A549 (cell line): ENCODE measurements around the gene UGT1A9. TPM values are rescaled to one million over a fixed set of nuclear protein-coding genes. Genes with fewer than 3 reads are reported as not detected.

Source experiments
- ATAC-seq, 2 experiments: fragments of 200-7000 bp in 1 of 2; fragments of >200 bp in 1 of 2; cut with Nextera tagmentation in 1 of 2; cut with Tn5 transposase in 1 of 2; 3 replicates each; pipeline versions ENCODE4 v1.8.0 to v1.9.1; 2018 to 2020; ENCODE audit warnings: mild to moderate bottlenecking in 1 of 2, moderate library complexity in 1 of 2
- CTCF ChIA-PET: fragments of 300-600 bp; sonication (Branson Sonifier 250); formaldehyde crosslinking; extraction: SDS; loops from one replicate; lab custom pipeline; 2021; ENCODE audit warnings: antibody characterized with exemption, inconsistent platforms; lab: Yijun Ruan, JAX
- POLR2A ChIA-PET: fragments of 350-600 bp; formaldehyde crosslinking; extraction: SDS; loops from one replicate; lab custom pipeline; 2021; ENCODE audit warnings: antibody characterized with exemption, inconsistent platforms; lab: Yijun Ruan, JAX
- DNase-seq, 2 experiments: peaks; one replicate each; pipeline versions ENCODE4 v3.0.0 to v3.0.0-alpha.2; 2011 to 2016; ENCODE audit warnings: low read depth in 1 of 2, low spot score in 1 of 2
- FAIRE-seq: peaks from 2 replicates; lab custom pipeline; 2011; peaks lifted over from hg19 to GRCh38; lab: Jason Lieb, UNC
- H3K27ac ChIP-seq, 2 experiments: fragments of >200 bp; sonication (Bioruptor Twin); formaldehyde crosslinking; 3 replicates each; pipeline ENCODE4 v1.5.1; 2016 to 2017
- H3K4me1 ChIP-seq: fragments of >200 bp; sonication (Bioruptor Twin); formaldehyde crosslinking; 3 replicates; pipeline ENCODE4 v1.6.1; 2016
- H3K4me2 ChIP-seq: fragments of >200 bp; sonication (Bioruptor Twin); formaldehyde crosslinking; 3 replicates; pipeline ENCODE4 v1.6.1; 2016
- H3K4me3 ChIP-seq: fragments of >200 bp; sonication (Bioruptor Twin); formaldehyde crosslinking; 3 replicates; pipeline ENCODE4 v1.5.1; 2016
- H3K9me3 ChIP-seq: fragments of >200 bp; sonication (Bioruptor Twin); formaldehyde crosslinking; 3 replicates; pipeline ENCODE4 v1.6.1; 2016
- CHD4 ChIP-seq: fragments of 200-600 bp; sonication (generic); IDR thresholded peaks from 2 replicates; pipeline ENCODE4 v1.6.1; 2016; ENCODE audit warnings: antibody characterized with exemption, mild to moderate bottlenecking, borderline replicate concordance
- EHMT2 ChIP-seq: fragments of 200-600 bp; sonication (generic); IDR thresholded peaks from 2 replicates; pipeline ENCODE4 v1.6.1; 2016; ENCODE audit warnings: antibody characterized with exemption, low read depth, mild to moderate bottlenecking, moderate library complexity
- ESRRA ChIP-seq: fragments of 150-350 bp; IDR thresholded peaks from 2 replicates; pipeline ENCODE4 v1.6.1; 2014; ENCODE audit warnings: mild to moderate bottlenecking, low read length, borderline replicate concordance
- FOSB ChIP-seq: fragments of 250-450 bp; sonication (Bioruptor Pico); IDR thresholded peaks from 2 replicates; pipeline ENCODE4 v1.5.0; 2020; ENCODE audit warnings: mild to moderate bottlenecking, moderate library complexity
- FOXS1 ChIP-seq: fragments of 250-450 bp; sonication (Bioruptor Pico); IDR thresholded peaks from 2 replicates; pipeline ENCODE4 v1.5.0; 2020; ENCODE audit warnings: mild to moderate bottlenecking, moderate library complexity
- GATA3 ChIP-seq: IDR thresholded peaks from 2 replicates; pipeline ENCODE4 v1.6.1; 2012; ENCODE audit warnings: borderline replicate concordance
- HOXB13 ChIP-seq: fragments of 250-450 bp; sonication (Bioruptor Pico); IDR thresholded peaks from 2 replicates; pipeline ENCODE4 v1.5.0; 2020; ENCODE audit warnings: low read depth, mild to moderate bottlenecking, moderate library complexity
- HOXB5 ChIP-seq: fragments of 250-450 bp; sonication (Bioruptor Pico); IDR thresholded peaks from 2 replicates; pipeline ENCODE4 v1.5.0; 2020; ENCODE audit warnings: mild to moderate bottlenecking, moderate library complexity
- JUNB ChIP-seq: fragments of >200 bp; sonication (Bioruptor Twin); formaldehyde crosslinking; IDR thresholded peaks from 2 replicates; pipeline ENCODE4 v1.6.1; 2016
- KDM1A ChIP-seq: fragments of 200-600 bp; sonication (generic); IDR thresholded peaks from 2 replicates; pipeline ENCODE4 v1.6.1; 2016; ENCODE audit warnings: low read depth, mild to moderate bottlenecking
- KDM5A ChIP-seq: fragments of 200-600 bp; sonication (generic); IDR thresholded peaks from 2 replicates; pipeline ENCODE4 v1.6.1; 2016; ENCODE audit warnings: antibody characterized with exemption, mild to moderate bottlenecking
- MYC ChIP-seq: IDR thresholded peaks from 2 replicates; pipeline ENCODE4 v1.6.1; 2012; ENCODE audit warnings: mild to moderate bottlenecking, inconsistent platforms, low read length, improper control_type of control experiment, borderline replicate concordance
- NFE2L2 ChIP-seq: fragments of 150-350 bp; conservative IDR thresholded peaks from 2 replicates; pipeline ENCODE4 v1.6.1; 2014; ENCODE audit warnings: low read length
- POLR2AphosphoS2 ChIP-seq: conservative IDR thresholded peaks from 2 replicates; pipeline ENCODE4 v1.6.1; 2012; ENCODE audit warnings: low read length, improper control_type of control experiment, inconsistent platforms
- RARB ChIP-seq: fragments of 250-450 bp; sonication (Bioruptor Pico); IDR thresholded peaks from 2 replicates; pipeline ENCODE4 v1.8.0; 2021; ENCODE audit warnings: mild to moderate bottlenecking, moderate library complexity
- TFCP2L1 ChIP-seq: fragments of 250-450 bp; sonication (Bioruptor Pico); IDR thresholded peaks from 2 replicates; pipeline ENCODE4 v1.5.0; 2021; ENCODE audit warnings: mild to moderate bottlenecking
- TP53 ChIP-seq: fragments of 250-450 bp; sonication (Bioruptor Pico); IDR thresholded peaks from 2 replicates; pipeline ENCODE4 v1.5.0; 2021; ENCODE audit warnings: mild to moderate bottlenecking, moderate library complexity
- ZNF302 ChIP-seq: fragments of 250-450 bp; sonication (Bioruptor Pico); IDR thresholded peaks from 2 replicates; pipeline ENCODE4 v1.9.0; 2021; ENCODE audit warnings: inconsistent platforms, mild to moderate bottlenecking, moderate library complexity
- ZSCAN20 ChIP-seq: fragments of 250-450 bp; sonication (Bioruptor Pico); IDR thresholded peaks from 2 replicates; pipeline ENCODE4 v1.8.0; 2022; ENCODE audit warnings: mild to moderate bottlenecking, moderate library complexity
- WGBS: methylation state at CpG from one replicate; pipeline ENCODE4 v1.1.6; 2017; ENCODE audit errors: missing lambda C conversion rate; 5-methylcytosine and 5-hydroxymethylcytosine counted together
- polyA plus RNA-seq, 4 experiments: library from polyadenylated mRNA; depleted of rRNA in 3 of 4; stranded (reverse); fragments of >200 nt; fragmentation: RNase III in 1 of 4; extraction: RNeasy Plus Mini Kit Qiagen cat#74134 plus additional on column Dnase treatment in 1 of 4; gene quantifications; 2 replicates in 3 of 4; 3 replicates in 1 of 4; pipeline ENCODE4 v1.2.3, GENCODE V29; 2011 to 2017
- TF ChIP-seq, protein P1 (sequence below): IDR thresholded peaks from 2 replicates; pipeline ENCODE4 v1.6.1; 2012
- TF ChIP-seq, protein P2 (sequence below): fragments of >200 bp; sonication (Bioruptor Twin); formaldehyde crosslinking; IDR thresholded peaks from 3 replicates; pipeline ENCODE4 v1.6.1; 2016
- TF ChIP-seq, protein P3 (sequence below): fragments of 250-450 bp; sonication (Bioruptor Pico); IDR thresholded peaks from 2 replicates; pipeline ENCODE4 v1.5.0; 2020; ENCODE audit warnings: low read depth, mild to moderate bottlenecking, moderate library complexity
- TF ChIP-seq, protein P4 (sequence below): fragments of 450-650 bp; IDR thresholded peaks from 2 replicates; pipeline ENCODE4 v1.6.1; 2014; ENCODE audit warnings: antibody characterized with exemption

Gene UGT1A9
- polyA plus RNA-seq, 2 of the 4 experiments (the other 2 are of a cell fraction), result 11.0 to 13.1 TPM

DNA sequence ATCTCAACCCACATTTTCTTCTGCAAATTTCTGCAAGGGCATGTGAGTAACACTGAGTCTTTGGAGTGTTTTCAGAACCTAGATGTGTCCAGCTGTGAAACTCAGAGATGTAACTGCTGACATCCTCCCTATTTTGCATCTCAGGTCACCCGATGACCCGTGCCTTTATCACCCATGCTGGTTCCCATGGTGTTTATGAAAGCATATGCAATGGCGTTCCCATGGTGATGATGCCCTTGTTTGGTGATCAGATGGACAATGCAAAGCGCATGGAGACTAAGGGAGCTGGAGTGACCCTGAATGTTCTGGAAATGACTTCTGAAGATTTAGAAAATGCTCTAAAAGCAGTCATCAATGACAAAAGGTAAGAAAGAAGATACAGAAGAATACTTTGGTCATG lies 96.4 kb downstream of the UGT1A9 start (continued):
- TF ChIP-seq, protein P1, sequence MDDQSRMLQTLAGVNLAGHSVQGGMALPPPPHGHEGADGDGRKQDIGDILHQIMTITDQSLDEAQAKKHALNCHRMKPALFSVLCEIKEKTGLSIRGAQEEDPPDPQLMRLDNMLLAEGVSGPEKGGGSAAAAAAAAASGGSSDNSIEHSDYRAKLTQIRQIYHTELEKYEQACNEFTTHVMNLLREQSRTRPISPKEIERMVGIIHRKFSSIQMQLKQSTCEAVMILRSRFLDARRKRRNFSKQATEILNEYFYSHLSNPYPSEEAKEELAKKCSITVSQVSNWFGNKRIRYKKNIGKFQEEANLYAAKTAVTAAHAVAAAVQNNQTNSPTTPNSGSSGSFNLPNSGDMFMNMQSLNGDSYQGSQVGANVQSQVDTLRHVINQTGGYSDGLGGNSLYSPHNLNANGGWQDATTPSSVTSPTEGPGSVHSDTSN, result no peak
- TF ChIP-seq HOXB5 (CRISPR knock-in tag), result no peak
- no peak for TF ChIP-seq RARB (CRISPR knock-in tag)
- TF ChIP-seq EHMT2, result no peak
- TF ChIP-seq POLR2AphosphoS2, result no peak
- TF ChIP-seq FOSB, result no peak
- TF ChIP-seq NFE2L2, result no peak
- TF ChIP-seq, protein P2, sequence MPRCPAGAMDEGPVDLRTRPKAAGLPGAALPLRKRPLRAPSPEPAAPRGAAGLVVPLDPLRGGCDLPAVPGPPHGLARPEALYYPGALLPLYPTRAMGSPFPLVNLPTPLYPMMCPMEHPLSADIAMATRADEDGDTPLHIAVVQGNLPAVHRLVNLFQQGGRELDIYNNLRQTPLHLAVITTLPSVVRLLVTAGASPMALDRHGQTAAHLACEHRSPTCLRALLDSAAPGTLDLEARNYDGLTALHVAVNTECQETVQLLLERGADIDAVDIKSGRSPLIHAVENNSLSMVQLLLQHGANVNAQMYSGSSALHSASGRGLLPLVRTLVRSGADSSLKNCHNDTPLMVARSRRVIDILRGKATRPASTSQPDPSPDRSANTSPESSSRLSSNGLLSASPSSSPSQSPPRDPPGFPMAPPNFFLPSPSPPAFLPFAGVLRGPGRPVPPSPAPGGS, result no peak
- no peak for TF ChIP-seq FOXS1 (CRISPR knock-in tag)

DNA sequence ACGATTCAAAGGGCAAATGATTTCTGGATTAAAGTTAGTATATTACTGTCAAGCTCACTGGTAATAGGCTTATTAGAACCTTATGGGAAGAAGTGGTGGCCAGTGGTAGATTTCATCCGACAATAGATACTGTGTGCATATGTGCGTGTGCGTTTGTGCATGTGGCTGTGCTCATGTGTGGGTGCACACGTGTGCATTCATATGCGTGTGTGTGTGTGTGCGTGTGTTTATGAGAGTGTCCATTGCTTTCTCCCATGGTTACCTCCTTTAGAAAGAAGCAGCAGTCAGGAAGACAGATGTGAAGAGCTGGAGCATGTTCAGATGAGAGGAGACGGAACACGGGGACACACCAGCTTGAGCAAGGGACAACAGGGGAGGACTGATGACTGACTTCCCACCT lies 97.6 kb downstream of the UGT1A9 start:
- no peak overlapping the region for H3K4me2 ChIP-seq
- ATAC-seq, result no peak
- H3K9me3 ChIP-seq, result no peaks in the 10 kb centered on the region
- WGBS, result 84% methylated on average over 9 of the region's 9 CpGs
- TF ChIP-seq, protein P3, sequence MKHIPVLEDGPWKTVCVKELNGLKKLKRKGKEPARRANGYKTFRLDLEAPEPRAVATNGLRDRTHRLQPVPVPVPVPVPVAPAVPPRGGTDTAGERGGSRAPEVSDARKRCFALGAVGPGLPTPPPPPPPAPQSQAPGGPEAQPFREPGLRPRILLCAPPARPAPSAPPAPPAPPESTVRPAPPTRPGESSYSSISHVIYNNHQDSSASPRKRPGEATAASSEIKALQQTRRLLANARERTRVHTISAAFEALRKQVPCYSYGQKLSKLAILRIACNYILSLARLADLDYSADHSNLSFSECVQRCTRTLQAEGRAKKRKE, result no peak
- no peak for TF ChIP-seq EHMT2
- no peak for TF ChIP-seq KDM1A
- TF ChIP-seq KDM5A, result no peak
- no peak for TF ChIP-seq ZSCAN20 (CRISPR knock-in tag)
- DNase-seq, result no peak
- H3K4me3 ChIP-seq, result no peak overlapping the region
- CTCF ChIA-PET, result no interaction called here
- peaks cover 21% of the 10 kb centered on the region for H3K4me1 ChIP-seq
- POLR2A ChIA-PET, result no interaction called here
- peak overlapping the region in 1 of 2 experiments; percentile 54; a peak in 2 of 6 replicates for H3K27ac ChIP-seq
- no peak for FAIRE-seq

DNA sequence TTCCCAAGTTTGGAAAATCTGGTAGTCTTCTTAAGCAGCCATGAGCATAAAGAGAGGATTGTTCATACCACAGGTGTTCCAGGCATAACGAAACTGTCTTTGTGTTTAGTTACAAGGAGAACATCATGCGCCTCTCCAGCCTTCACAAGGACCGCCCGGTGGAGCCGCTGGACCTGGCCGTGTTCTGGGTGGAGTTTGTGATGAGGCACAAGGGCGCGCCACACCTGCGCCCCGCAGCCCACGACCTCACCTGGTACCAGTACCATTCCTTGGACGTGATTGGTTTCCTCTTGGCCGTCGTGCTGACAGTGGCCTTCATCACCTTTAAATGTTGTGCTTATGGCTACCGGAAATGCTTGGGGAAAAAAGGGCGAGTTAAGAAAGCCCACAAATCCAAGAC lies 100.5 kb downstream of the UGT1A9 start:
- ChIA-PET POLR2A (no interaction called here), CTCF (no interaction called here)
- no peaks in the 10 kb centered on the region; the same call in 2 of the 3 replicates for H3K4me1 ChIP-seq
- ATAC-seq, result no peak
- no peak overlapping the region for H3K4me3 ChIP-seq
- no peak for TF ChIP-seq EHMT2
- no peak for TF ChIP-seq GATA3
- TF ChIP-seq, protein P4, sequence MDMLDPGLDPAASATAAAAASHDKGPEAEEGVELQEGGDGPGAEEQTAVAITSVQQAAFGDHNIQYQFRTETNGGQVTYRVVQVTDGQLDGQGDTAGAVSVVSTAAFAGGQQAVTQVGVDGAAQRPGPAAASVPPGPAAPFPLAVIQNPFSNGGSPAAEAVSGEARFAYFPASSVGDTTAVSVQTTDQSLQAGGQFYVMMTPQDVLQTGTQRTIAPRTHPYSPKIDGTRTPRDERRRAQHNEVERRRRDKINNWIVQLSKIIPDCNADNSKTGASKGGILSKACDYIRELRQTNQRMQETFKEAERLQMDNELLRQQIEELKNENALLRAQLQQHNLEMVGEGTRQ, result no peak
- TF ChIP-seq HOXB13 (CRISPR knock-in tag), result no peak
- no peak for TF ChIP-seq TP53 (CRISPR knock-in tag)
- TF ChIP-seq JUNB, result no peak
- TF ChIP-seq, protein P2, result no peak
- TF ChIP-seq ESRRA, result no peak
- no peak for TF ChIP-seq CHD4
- TF ChIP-seq NFE2L2, result no peak
- no peak for TF ChIP-seq HOXB5 (CRISPR knock-in tag)
- TF ChIP-seq, protein P1, result no peak
- no peak for TF ChIP-seq TFCP2L1 (CRISPR knock-in tag)
- no peak for TF ChIP-seq MYC
- TF ChIP-seq ZNF302, result no peak
- peaks cover 22% of the 10 kb centered on the region for H3K9me3 ChIP-seq
- peak overlapping the region in 1 of 2 experiments; percentile 36; a peak in 1 of 6 replicates for H3K27ac ChIP-seq
- WGBS, result 95% methylated on average over 16 of the region's 16 CpGs
- no peak for FAIRE-seq
- DNase-seq, result no peak
- H3K4me2 ChIP-seq, result no peak overlapping the region
